GM12873 (cell line): ENCODE measurements around the gene RALBP1.

Source experiments
- TF ChIP-seq, protein P1 (sequence below): IDR thresholded peaks from 2 replicates; pipeline ENCODE4 v1.5.1; 2012; ENCODE audit warnings: low read depth, mild to moderate bottlenecking, moderate library complexity, low read length, control low read depth; ENCODE audit not compliant: insufficient read depth; ENCODE audit errors: missing control alignments

Gene RALBP1

DNA sequence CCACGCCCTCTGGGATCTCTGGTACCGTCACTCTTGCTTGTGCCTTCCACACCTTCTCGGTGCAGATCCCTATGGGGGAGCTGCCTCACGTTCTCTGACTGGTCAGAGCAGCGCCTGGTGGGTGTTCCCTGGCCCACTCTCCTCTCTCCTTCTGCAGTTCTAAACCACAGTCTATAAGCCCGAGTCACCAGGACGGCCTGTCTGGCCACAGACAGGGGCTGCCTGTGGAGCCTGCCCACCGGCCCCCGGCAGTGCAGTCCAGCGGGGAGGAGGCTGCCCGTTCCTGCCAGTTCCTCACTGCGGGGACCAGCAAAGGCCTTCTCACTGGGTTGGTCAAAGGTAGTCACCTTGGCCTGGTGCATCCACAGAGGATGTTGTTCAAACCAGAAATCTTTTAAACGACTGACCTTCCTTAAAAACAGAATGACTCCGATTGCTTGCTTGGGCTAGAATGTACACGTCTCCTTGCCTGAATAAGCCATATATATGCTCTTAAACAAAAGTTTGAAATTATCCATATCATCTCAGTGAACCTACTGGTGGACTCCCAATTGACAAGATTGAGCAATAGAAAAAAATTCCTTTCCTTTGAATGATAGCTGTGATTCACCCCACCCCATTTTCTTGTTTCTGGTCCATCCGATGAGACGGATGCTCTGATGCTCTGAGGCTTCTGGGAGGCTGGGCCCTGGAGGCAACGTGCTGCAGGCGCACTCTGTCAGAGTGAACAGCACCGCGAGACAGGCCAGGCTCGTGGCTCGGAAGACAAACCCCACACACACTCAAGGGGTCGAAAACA, 61.2 kb downstream of the RALBP1 start:
- TF ChIP-seq, protein P1, sequence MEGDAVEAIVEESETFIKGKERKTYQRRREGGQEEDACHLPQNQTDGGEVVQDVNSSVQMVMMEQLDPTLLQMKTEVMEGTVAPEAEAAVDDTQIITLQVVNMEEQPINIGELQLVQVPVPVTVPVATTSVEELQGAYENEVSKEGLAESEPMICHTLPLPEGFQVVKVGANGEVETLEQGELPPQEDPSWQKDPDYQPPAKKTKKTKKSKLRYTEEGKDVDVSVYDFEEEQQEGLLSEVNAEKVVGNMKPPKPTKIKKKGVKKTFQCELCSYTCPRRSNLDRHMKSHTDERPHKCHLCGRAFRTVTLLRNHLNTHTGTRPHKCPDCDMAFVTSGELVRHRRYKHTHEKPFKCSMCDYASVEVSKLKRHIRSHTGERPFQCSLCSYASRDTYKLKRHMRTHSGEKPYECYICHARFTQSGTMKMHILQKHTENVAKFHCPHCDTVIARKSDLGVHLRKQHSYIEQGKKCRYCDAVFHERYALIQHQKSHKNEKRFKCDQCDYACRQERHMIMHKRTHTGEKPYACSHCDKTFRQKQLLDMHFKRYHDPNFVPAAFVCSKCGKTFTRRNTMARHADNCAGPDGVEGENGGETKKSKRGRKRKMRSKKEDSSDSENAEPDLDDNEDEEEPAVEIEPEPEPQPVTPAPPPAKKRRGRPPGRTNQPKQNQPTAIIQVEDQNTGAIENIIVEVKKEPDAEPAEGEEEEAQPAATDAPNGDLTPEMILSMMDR: no peak

DNA sequence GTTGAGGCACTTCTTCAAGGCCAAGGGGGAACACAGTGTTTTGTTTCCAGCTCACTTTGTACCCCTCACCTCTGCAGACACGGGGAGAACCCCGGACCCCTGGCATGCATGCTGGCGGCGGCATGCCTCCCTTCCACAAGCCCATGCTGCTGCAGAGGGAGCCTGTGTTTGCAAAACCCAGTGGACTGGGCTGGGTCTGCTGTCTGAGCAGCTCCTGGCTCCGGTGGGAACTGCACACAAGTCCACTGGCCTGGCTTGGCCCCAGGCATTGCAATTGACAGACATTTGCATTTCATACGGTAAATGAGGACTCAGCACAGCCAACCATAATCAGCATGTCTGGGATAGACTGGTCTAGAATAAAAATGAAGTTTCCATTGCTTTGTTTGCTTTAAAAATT, 62.4 kb downstream of the RALBP1 start:
- TF ChIP-seq, protein P1: no peak

DNA sequence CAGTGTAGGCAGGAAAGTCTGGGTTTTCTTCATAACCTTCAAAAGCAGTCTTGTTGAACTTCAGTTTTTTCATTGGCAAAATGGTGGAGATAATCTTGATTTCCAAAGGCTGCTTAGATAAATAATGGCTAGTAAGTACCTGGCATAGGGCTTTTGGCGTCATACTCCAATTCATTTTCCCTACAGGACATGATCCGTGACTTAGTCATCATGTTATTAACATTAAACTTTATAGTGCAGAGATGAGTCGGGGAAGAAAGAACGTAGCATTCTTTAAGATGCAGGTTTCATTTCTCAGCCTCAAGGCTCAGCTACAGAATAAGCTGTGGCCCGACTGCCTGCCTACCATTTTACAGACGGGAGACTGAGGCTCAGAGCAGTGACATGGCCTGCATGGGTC, 64.0 kb downstream of the RALBP1 start:
- TF ChIP-seq, protein P1: no peak

DNA sequence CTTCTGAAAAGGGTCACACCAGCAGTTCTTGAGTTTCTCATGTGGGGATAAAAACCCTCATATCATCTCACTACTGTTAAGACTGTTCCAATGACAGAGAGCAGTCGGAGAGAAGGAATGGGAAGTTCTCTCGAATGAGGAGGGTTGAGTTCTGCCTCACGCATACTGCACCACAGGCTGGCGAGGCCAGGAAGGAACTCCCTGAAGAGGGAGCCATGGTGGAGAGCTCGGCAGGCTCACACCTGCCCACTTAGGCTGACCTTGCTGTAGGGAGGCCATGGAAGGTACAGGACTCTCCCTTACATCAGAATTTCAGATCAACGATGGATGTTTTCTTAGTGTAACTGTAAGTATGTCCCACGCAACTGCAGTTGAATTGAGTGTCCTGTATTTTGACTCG, 64.6 kb downstream of the RALBP1 start:
- TF ChIP-seq, protein P1: no peak

DNA sequence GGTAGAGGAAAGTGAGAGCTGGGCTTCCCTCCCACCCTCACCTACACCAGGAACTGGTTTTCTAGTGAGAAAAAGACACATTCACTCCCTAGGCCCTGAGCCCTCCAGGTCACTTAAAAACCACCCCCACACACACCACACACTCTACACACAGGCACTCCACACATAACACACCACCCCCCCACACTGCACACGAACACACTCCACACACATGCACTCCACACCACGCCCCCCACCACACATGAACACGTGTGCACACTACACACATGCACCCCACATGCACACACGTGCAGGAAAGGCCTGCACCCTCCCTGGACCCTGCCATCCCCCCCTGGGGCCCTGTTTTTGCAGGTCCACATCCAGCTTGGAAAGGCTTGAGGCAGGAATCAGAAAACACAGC, 67.6 kb downstream of the RALBP1 start:
- TF ChIP-seq, protein P1: no peak

DNA sequence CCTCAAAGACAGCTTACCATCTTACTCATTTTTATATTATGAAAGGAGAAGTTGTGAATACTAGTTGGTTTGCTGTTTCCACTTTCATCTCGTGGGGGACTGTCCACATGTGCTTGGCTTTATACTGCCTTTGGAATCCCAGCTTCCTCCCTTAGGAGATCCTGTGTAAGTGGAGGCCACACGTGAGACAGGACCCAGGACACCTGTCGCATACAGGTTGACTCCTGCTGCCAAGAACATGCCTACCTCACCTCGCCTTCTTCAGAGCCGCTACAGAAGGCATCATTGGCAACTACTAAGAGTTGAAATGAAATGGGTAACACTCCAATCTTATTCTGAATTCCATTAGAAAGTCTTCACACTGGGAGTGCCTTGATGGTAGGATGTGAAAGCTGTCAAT, 69.7 kb downstream of the RALBP1 start:
- TF ChIP-seq, protein P1: no peak

DNA sequence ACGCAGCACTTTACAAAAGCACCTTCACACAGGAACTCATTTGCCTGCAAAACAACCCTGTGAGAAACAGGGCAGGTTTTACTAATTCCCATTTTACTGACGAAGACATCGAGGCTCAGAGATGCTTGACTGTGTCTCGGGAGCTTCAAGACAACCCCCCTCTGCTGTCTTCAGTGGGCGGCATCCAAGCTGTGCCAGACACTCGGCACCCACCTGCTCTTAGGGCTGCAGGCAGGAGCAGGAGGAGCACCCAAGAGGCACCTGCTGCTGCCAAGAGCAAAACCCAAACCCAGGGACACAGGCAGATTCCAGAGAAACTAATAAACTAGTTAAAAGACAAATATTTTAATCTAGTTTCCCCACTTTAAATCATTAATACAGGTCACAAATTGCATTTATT, 71.2 kb downstream of the RALBP1 start:
- TF ChIP-seq, protein P1: no peak

DNA sequence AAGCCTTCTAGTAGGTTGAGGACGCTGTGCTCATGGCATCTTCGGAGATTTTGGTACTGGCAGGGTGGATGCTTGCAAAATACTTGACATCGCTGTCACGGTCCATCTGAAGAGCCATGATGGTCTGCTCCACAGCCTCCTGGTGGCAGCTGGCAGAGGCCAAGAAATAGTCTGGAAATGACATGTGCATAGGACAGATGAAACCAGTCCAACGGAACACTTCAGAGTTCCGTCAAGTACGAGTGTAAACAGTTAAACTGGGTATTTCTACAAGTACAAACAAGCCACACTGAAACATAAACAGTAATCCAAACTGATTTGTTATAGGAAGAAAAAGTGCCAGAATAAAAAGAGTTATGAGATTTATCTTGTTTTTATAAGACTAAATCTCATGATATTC, 72.5 kb downstream of the RALBP1 start:
- TF ChIP-seq, protein P1: no peak
